Neural crest cell (in vitro differentiated cells): ENCODE data around the gene TNNT1. TPM values are rescaled to one million over a fixed set of nuclear protein-coding genes. Genes with fewer than 3 reads are reported as not detected.

Experiments used
- DNase-seq: peaks from one replicate; pipeline ENCODE4 v3.0.0; 2021; ENCODE audit warnings: low read depth, mixed read lengths, low spot score
- H3K27ac Mint-ChIP-seq: one replicate; pipeline ENCODE4 v1.8.0; 2021; ENCODE audit warnings: mild to moderate bottlenecking, mixed read lengths; ENCODE audit not compliant: unreplicated experiment
- H3K27me3 Mint-ChIP-seq: 2 replicates; pipeline ENCODE4 v1.8.0; 2021; ENCODE audit warnings: low read depth, mild to moderate bottlenecking, mixed read lengths
- H3K36me3 Mint-ChIP-seq: 2 replicates; pipeline ENCODE4 v1.8.0; 2021; ENCODE audit warnings: low read depth, mild to moderate bottlenecking, mixed read lengths
- H3K4me1 Mint-ChIP-seq: 2 replicates; pipeline ENCODE4 v1.8.0; 2021; ENCODE audit warnings: mixed read lengths
- H3K4me3 Mint-ChIP-seq: one replicate; pipeline ENCODE4 v1.8.0; 2021; ENCODE audit warnings: mild to moderate bottlenecking, mixed read lengths
- H3K9me3 Mint-ChIP-seq: 2 replicates; pipeline ENCODE4 v1.8.0; 2021; ENCODE audit warnings: mixed read lengths
- CTCF ChIP-seq: fragments of 200-600 bp; sonication (generic); conservative IDR thresholded peaks from 2 replicates; pipeline ENCODE4 v1.5.0; 2021; ENCODE audit warnings: antibody characterized with exemption, mild to moderate bottlenecking
- total RNA-seq: library from RNA; stranded (reverse); gene quantifications from 2 replicates; pipeline ENCODE4 v1.2.1, GENCODE V29; 2021

Gene TNNT1
- total RNA-seq, 1 donor from 2014 or later: not detected

- Mint-ChIP-seq H3K27ac (no peak overlapping the region), H3K4me1 (peaks cover 13% of the 10 kb centered on the region), H3K27me3 (peaks cover 77% of the 10 kb centered on the region), H3K9me3 (peaks cover 6% of the 10 kb centered on the region), H3K36me3 (peaks cover 5% of the 10 kb centered on the region), H3K4me3 (no peak overlapping the region)
- TF ChIP-seq CTCF: no peak
- DNase-seq: no peak
Measured at GRCh38 chr19:55152017-55152416, 3.0 kb upstream of the TNNT1 start.

DNA sequence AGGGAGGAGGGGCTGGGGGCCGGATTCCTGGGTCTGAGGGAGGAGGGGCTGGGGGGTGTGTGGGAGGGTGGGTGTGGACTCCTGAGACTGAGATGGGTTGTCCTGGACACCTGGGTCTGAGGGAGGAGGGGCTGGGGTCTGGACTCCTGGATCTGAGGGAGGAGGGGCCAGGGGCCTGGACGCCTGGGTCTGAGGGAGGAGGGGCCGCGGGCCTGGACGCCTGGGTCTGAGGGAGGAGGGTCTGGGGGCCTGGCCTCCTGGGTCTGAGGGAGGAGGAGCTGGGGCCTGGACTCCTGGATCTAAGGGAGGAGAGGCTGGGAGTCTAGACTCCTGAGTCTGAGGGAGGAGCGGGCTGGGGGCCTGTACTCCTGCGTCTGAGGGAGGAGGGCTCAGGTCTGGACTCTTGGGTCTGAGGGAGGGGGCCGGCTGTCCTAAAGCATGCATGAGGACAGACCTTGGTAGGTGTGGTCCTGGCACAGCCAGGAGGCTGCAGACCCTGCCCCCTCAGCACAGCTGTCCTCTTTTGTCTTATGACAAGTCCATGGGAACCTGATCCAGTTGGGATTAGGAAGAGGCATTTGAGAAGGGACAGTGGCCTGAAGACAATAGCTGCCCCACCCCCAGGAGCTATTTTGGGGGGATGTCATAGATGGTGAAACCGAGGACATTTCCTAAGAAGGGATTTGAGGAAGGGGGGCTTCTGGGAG, 1.3 kb downstream of the TNNT1 start:
- H3K27ac Mint-ChIP-seq: no peak overlapping the region
- no peak for TF ChIP-seq CTCF

GRCh38 chr19:55146705-55147273, 2.2 kb downstream of the TNNT1 start:
- H3K27me3 Mint-ChIP-seq: peaks cover 92% of the 10 kb centered on the region
- H3K9me3 Mint-ChIP-seq: peaks cover under 1% of the 10 kb centered on the region
- no peak overlapping the region for H3K4me3 Mint-ChIP-seq
- no peak for DNase-seq
- H3K27ac Mint-ChIP-seq: no peak overlapping the region
- no peak for TF ChIP-seq CTCF
- H3K36me3 Mint-ChIP-seq: peaks cover under 1% of the 10 kb centered on the region
- peaks cover 7% of the 10 kb centered on the region for H3K4me1 Mint-ChIP-seq

More for the DNA sequence above, 1.3 kb downstream of the TNNT1 start:
- Mint-ChIP-seq H3K36me3 (peaks cover 5% of the 10 kb centered on the region), H3K9me3 (peaks cover 6% of the 10 kb centered on the region), H3K4me1 (peaks cover 7% of the 10 kb centered on the region), H3K4me3 (no peak overlapping the region), H3K27me3 (peaks cover 91% of the 10 kb centered on the region)
- no peak for DNase-seq

DNA sequence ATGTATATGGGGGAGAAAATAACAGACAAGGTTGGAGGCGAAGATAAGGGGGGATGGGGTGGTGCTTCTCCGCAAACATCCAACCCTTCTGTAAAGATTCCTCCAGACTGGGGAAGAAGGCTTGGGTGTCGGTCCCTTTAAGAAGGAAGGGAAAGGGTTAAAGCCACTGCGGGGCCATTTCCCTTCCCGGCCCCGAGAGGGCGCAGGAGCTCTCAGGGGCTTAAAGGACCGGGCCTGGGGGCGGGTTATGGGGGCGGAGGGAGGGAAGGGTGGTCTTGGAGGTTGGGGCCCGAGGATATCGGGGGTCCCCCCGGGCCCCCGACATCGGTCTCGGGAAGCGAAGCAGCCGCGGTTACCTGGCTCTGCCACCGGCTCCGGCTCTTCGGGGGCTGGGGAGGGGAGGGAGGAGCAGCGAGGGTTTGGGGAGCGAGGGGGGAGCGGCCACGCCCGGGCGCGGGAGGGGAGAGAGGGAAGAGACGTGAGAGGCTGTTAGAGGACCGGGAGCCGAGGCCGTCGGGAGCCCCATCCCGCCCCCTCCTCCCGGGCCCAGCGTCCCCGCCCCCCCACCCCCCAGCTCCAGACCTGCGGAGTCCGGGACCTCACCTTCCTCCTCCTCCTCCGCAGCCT, 2.8 kb downstream of the TNNT1 start:
- Mint-ChIP-seq H3K27me3 (peaks cover 91% of the 10 kb centered on the region), H3K4me1 (peaks cover 9% of the 10 kb centered on the region), H3K36me3 (no peaks in the 10 kb centered on the region), H3K4me3 (no peak overlapping the region), H3K9me3 (no peaks in the 10 kb centered on the region), H3K27ac (no peak overlapping the region)
- no peak for DNase-seq
- TF ChIP-seq CTCF: peak; percentile 70

DNA sequence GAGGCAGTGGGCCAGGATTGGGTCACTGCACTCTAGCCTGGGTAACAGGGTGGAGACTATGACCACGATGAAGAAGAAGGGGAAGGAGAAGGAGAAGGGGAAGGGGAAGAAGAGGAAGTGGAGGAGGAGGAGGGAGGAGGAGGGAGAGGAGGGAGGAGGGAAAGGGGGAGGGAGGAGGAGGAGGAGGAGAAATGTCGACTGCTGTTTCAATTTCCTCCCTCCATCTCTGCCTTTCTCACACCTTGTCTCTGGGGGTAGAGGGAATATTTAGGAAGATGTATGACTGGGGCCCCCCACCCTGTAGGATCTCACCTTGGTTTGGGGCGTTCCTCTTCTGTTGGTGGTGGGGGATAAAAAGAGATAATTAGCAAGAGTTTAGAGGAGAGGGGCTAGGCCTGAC, 3.8 kb downstream of the TNNT1 start:
- no peak for TF ChIP-seq CTCF
- Mint-ChIP-seq H3K4me3 (no peak overlapping the region), H3K4me1 (peaks cover 10% of the 10 kb centered on the region)

More for the DNA sequence above, 3.8 kb downstream of the TNNT1 start:
- H3K27me3 Mint-ChIP-seq: peaks cover 86% of the 10 kb centered on the region
- no peak for DNase-seq
- no peaks in the 10 kb centered on the region for H3K36me3 Mint-ChIP-seq
- H3K9me3 Mint-ChIP-seq: no peaks in the 10 kb centered on the region
- no peak overlapping the region for H3K27ac Mint-ChIP-seq
